A549 (cell line): ENCODE results near the gene GLT1D1.

Experiments
- RAD21 ChIP-seq, 2 experiments: fragments of >200 bp in 1 of 2; sonication (Bioruptor Twin) in 1 of 2; formaldehyde crosslinking in 1 of 2; IDR thresholded peaks in 1 of 2; conservative IDR thresholded peaks in 1 of 2; 2 replicates in 1 of 2; 3 replicates in 1 of 2; pipeline ENCODE4 v1.6.1; 2012 to 2018; ENCODE audit warnings: inconsistent platforms in 1 of 2
- TF ChIP-seq, protein P1 (sequence below): fragments of >200 bp; sonication (Bioruptor Twin); formaldehyde crosslinking; IDR thresholded peaks from 3 replicates; pipeline ENCODE4 v1.5.1; 2016
- TF ChIP-seq, protein P2 (sequence below): fragments of 450-650 bp; IDR thresholded peaks from 2 replicates; pipeline ENCODE4 v1.6.1; 2014; ENCODE audit warnings: antibody characterized with exemption

DNA sequence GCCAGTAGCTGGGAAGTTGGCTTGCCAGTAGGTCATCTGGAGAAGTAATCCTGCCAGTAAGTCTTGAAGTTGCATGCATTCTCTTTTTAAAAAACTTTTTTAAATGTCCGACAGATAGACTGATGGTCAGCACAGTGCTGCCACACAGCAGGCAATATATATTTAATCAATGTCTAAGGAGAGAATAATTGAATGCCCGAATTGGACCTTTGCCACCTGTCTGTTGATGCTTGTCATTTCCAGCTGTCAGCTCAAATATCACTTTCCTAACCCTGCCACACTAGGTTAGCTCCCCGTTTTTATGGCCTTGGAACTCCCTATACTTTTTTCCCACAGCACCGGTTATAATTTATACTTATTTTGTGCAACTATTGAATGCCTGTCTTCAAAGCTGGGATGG lies 27.4 kb upstream of the GLT1D1 start:
- TF ChIP-seq, protein P1, sequence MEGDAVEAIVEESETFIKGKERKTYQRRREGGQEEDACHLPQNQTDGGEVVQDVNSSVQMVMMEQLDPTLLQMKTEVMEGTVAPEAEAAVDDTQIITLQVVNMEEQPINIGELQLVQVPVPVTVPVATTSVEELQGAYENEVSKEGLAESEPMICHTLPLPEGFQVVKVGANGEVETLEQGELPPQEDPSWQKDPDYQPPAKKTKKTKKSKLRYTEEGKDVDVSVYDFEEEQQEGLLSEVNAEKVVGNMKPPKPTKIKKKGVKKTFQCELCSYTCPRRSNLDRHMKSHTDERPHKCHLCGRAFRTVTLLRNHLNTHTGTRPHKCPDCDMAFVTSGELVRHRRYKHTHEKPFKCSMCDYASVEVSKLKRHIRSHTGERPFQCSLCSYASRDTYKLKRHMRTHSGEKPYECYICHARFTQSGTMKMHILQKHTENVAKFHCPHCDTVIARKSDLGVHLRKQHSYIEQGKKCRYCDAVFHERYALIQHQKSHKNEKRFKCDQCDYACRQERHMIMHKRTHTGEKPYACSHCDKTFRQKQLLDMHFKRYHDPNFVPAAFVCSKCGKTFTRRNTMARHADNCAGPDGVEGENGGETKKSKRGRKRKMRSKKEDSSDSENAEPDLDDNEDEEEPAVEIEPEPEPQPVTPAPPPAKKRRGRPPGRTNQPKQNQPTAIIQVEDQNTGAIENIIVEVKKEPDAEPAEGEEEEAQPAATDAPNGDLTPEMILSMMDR = no peak
- TF ChIP-seq, protein P2, sequence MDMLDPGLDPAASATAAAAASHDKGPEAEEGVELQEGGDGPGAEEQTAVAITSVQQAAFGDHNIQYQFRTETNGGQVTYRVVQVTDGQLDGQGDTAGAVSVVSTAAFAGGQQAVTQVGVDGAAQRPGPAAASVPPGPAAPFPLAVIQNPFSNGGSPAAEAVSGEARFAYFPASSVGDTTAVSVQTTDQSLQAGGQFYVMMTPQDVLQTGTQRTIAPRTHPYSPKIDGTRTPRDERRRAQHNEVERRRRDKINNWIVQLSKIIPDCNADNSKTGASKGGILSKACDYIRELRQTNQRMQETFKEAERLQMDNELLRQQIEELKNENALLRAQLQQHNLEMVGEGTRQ = no peak
- TF ChIP-seq RAD21 (conservative IDR thresholded peaks at IDR 0.05 in 1 of 2, IDR thresholded peaks at IDR 0.05 in 1 of 2) = no peak
